ENCODE results near the gene REC8.
A peak's percentile ranks its signal among the peaks of the same experiment; 100 is the strongest.

REC8 gene

GRCh38 chr14:24186831-24187538, 15.1 kb downstream of the REC8 start:
- no peak for DNase-seq (ENCODE audit: low read depth, low spot score)
- in situ Hi-C loops (cut with HindIII; ENCODE audit: low sequenced_read_pairs), result no loop called here
- H3K4me3 ChIP-seq (ENCODE audit: low read depth, low read length), result no peak overlapping the region
- TF ChIP-seq, protein P1, sequence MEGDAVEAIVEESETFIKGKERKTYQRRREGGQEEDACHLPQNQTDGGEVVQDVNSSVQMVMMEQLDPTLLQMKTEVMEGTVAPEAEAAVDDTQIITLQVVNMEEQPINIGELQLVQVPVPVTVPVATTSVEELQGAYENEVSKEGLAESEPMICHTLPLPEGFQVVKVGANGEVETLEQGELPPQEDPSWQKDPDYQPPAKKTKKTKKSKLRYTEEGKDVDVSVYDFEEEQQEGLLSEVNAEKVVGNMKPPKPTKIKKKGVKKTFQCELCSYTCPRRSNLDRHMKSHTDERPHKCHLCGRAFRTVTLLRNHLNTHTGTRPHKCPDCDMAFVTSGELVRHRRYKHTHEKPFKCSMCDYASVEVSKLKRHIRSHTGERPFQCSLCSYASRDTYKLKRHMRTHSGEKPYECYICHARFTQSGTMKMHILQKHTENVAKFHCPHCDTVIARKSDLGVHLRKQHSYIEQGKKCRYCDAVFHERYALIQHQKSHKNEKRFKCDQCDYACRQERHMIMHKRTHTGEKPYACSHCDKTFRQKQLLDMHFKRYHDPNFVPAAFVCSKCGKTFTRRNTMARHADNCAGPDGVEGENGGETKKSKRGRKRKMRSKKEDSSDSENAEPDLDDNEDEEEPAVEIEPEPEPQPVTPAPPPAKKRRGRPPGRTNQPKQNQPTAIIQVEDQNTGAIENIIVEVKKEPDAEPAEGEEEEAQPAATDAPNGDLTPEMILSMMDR (IDR thresholded peaks at IDR 0.05; ENCODE audit: low read depth, low read length), result no peak

- in situ Hi-C loops (cut with HindIII; ENCODE audit: low sequenced_read_pairs), result no loop called here
- TF ChIP-seq, protein P1 (IDR thresholded peaks at IDR 0.05; ENCODE audit: low read depth, low read length), result no peak
- peak overlapping the region; percentile 87 for H3K4me3 ChIP-seq (ENCODE audit: low read depth, low read length)
- no peak for DNase-seq (ENCODE audit: low read depth, low spot score)
Measured at GRCh38 chr14:24187539-24187915, 15.6 kb downstream of the REC8 start.

DNA sequence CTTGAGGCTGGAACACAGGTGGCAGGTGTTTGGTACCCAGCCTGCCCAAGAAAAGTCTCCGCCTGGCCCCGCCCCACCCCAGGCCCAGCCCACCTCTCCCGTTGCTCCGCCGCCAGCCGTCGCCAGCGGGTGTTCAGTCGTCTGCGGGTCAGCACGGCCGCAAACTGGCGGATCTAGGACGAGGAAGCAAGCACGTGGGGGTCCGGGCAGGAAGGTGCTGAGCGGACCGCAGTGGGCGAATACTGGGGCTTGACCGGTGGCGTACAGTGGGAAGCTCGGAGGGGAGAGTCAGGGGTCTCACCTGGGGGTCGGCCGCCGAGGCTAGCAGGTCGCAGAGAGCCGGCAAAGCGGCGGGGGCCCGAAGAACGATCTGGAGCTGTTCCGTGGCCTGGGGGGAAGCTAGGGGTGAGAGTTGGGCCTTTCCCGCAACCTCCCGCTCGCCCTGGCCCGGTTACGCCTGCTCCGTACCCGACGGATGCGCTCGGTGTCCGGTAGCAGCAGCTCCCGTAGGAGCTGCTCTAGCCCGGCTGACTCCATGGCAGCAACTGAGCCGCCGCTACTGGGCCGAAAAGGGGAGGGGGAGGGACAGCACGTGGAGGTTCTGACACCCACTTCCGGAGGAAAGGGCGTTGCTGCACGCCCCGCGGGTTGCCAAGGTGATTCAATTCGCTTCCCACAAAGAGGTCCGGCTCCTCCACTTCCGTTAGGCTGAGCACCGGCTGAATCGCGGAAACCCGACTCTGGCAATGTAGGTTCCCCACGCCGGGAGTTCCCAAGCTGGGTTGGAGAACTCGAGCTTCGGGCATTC, 16.6 kb downstream of the REC8 start, which contains the start of gene IPO4:
TSS of gene IPO4 (minus strand) at position 566 of the 808 bp plus-strand sequence. CDS start at position 537, 29 bp downstream.
- TF ChIP-seq, protein P1 (IDR thresholded peaks at IDR 0.05; ENCODE audit: low read depth, low read length), result no peak
- in situ Hi-C loops (cut with HindIII; ENCODE audit: low sequenced_read_pairs), result no loop called here

GRCh38 chr14:24189059-24189375, 17.1 kb downstream of the REC8 start:
- H3K4me3 ChIP-seq (ENCODE audit: low read depth, low read length), result peak overlapping the region; percentile 87
- DNase-seq (ENCODE audit: low read depth, low spot score), result no peak
- in situ Hi-C loops (cut with HindIII; ENCODE audit: low sequenced_read_pairs), result no loop called here
- TF ChIP-seq, protein P1 (IDR thresholded peaks at IDR 0.05; ENCODE audit: low read depth, low read length), result no peak

More for the DNA sequence above, 16.6 kb downstream of the REC8 start, which contains the start of gene IPO4:
- H3K4me3 ChIP-seq (ENCODE audit: low read depth, low read length), result peak within 1 kb of the TSS; percentile 87
- peak; percentile 98 for DNase-seq (ENCODE audit: low read depth, low spot score)

DNA sequence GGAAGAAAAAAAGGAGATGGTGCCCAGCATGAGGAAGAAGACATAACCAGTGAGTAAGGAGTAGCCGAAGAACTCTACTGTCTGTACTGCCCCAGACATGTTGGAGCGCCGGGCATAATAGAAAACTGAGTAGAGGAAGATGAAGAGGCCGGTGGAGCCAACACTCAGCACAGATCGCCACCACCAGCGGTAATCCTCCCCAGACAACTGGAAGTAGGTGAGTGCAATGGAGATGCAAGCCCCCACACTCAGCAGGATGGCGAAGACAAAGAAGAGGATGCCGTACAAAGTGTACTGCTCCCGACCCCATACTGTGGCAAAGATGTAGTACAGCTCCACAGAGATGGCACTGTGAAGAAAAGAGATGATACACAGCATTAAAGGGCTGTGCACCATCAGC, 17.6 kb downstream of the REC8 start:
- H3K4me3 ChIP-seq (ENCODE audit: low read depth, low read length), result no peak overlapping the region
- TF ChIP-seq, protein P1 (IDR thresholded peaks at IDR 0.05; ENCODE audit: low read depth, low read length), result no peak
- in situ Hi-C loops (cut with HindIII; ENCODE audit: low sequenced_read_pairs), result no loop called here
- no peak for DNase-seq (ENCODE audit: low read depth, low spot score)

DNA sequence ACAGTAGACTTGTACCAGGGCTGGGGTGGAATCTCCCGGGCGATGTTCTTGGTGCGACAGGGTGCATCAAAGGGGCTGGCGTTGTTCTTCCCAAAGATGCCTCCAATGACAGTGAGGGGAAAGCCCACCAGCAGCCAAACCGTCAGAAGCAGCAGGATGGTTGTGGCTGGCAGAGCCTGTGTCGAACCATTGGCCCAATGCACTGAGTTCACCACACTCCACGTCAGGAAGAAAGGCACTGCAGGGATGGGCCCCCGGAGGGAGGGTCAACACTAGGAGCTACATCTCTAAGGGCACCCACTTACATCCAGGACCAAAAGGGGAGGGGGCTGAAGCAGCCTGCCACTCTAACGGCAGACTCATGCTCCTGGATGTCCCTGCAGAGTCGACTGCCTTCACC, 18.5 kb downstream of the REC8 start:
- no peak for DNase-seq (ENCODE audit: low read depth, low spot score)
- TF ChIP-seq, protein P1 (IDR thresholded peaks at IDR 0.05; ENCODE audit: low read depth, low read length), result no peak
- H3K4me3 ChIP-seq (ENCODE audit: low read depth, low read length), result no peak overlapping the region
- in situ Hi-C loops (cut with HindIII; ENCODE audit: low sequenced_read_pairs), result no loop called here
